Measurements from ENCODE around the gene AKIP1. TPM values are rescaled to one million over a fixed set of nuclear protein-coding genes. Genes with fewer than 3 reads are reported as not detected.

AKIP1 gene
- total RNA-seq, 1 donor from 2014 or later: 27.1 TPM

GRCh38 chr11:8964324-8965320 lies 53.6 kb downstream of the AKIP1 start, which contains the start of gene TMEM9B:
Gene TMEM9B, minus strand, starts transcription at chr11:8964442. Its CDS starts 129 bp downstream, at chr11:8964313.
- Histone ChIP-seq H3K9me3 (no peaks in the 10 kb centered on the region), H3K36me3 (peaks cover 11% of the 10 kb centered on the region), H3K27me3 (no peaks in the 10 kb centered on the region), H3K4me1 (peaks cover 32% of the 10 kb centered on the region), H3K27ac (peak within 1 kb of the TSS; percentile 98), H3K4me3 (peak within 1 kb of the TSS; percentile 81)
- intact Hi-C loops (cut with DNase I): no loop called here
- TF ChIP-seq CTCF (IDR thresholded peaks at IDR 0.05): no peak
- ATAC-seq (peak; percentile 95), DNase-seq (peak; percentile 97)

- Histone ChIP-seq H3K27me3 (no peaks in the 10 kb centered on the region), H3K36me3 (no peaks in the 10 kb centered on the region), H3K27ac (no peak overlapping the region), H3K9me3 (no peaks in the 10 kb centered on the region), H3K4me3 (no peak overlapping the region), H3K4me1 (peaks cover 18% of the 10 kb centered on the region)
- no peak for ATAC-seq
- intact Hi-C loops (cut with DNase I): no loop called here
- no peak for DNase-seq
- no peak for TF ChIP-seq CTCF (IDR thresholded peaks at IDR 0.05)
Measured at GRCh38 chr11:8967184-8967583, 56.2 kb downstream of the AKIP1 start.

Other genes with a start within 250 kb of the AKIP1 start
- gene TRIM66, start 228.5 kb upstream of the AKIP1 start, total RNA-seq: 15.0 TPM
- 835 TPM for gene RPL27A, start 228.4 kb upstream of the AKIP1 start, total RNA-seq
- gene C11orf16, start 21.8 kb downstream of the AKIP1 start, total RNA-seq: not detected
- gene ASCL3, start 31.8 kb downstream of the AKIP1 start, total RNA-seq: not detected
- 64.9 TPM for gene TMEM9B, start 53.3 kb downstream of the AKIP1 start, total RNA-seq
- gene NRIP3, start 92.8 kb downstream of the AKIP1 start, total RNA-seq: 1.3 TPM
- 9.9 TPM for gene SCUBE2, start 180.4 kb downstream of the AKIP1 start, total RNA-seq

Data from upper lobe of right lung (tissue), 1 donor.